Measurements from ENCODE around the gene SLC26A1. TPM values are rescaled to one million over a fixed set of nuclear protein-coding genes. Genes with fewer than 3 reads are reported as not detected.

SLC26A1 gene
- total and polyA plus RNA-seq, 2 donors, result 0.14 to 0.41 TPM

DNA sequence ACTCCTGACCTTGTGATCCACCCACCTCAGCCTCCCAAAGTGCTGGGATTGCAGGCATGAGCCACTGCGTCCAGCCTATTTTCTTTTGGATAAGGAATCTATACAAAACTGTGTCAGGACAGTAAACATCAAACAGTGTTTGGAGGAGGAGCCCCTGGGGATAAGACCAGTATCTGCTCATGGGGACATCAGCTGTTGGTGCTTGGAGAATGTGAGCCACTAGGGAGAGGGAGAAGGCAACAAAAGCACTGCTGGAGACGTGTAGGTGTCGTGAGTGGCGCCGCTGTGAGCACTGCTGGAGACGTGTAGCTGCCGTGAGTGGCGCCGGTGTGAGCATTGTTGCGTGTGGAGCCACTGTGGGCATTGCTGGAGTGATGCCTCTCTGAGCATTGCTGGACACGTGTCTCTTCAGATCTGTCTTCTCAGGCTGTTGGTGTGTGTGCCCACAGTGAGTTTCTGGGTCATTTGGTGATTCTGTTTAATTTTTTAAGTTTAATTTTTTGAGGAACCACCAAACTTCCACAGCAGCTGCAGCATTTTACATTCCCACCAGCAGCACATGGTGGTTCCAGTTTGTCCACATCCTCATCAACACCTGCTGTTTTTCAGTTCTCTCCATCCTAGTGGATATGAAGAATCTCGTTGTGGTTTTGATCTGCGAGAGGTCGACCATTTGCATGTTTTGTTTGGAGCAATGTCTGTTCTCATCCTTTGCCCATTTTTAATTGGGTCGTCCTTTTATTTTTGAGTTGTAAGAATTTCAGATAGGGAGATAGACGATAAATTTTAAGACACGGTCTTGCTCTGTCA, 38.8 kb downstream of the SLC26A1 start:
- no peak overlapping the region for H3K4me3 ChIP-seq (ENCODE audit: low read length in 2 of 2)
- no peaks in the 10 kb centered on the region for H3K4me1 ChIP-seq (ENCODE audit: control insufficient read depth in 2 of 2, insufficient read depth in 2 of 2, low read length in 2 of 2)
- no peak for DNase-seq (ENCODE audit: low read depth in 6 of 9, low spot score in 9 of 9)
- 95% methylated on average over 17 of the region's 17 CpGs for WGBS
- no peaks in the 10 kb centered on the region for H3K9me3 ChIP-seq (ENCODE audit: control insufficient read depth in 2 of 2, insufficient read depth in 1 of 2, low read length in 1 of 2)
- no peak overlapping the region for H3K27ac ChIP-seq (ENCODE audit: low read depth in 1 of 2, low read length in 1 of 2)
- H3K27me3 ChIP-seq (ENCODE audit: control insufficient read depth in 2 of 2, insufficient read depth in 1 of 2, low read length in 1 of 2), result no peaks in the 10 kb centered on the region
- H3K36me3 ChIP-seq (ENCODE audit: control insufficient read depth in 2 of 2, insufficient read depth in 2 of 2, low read length in 1 of 2), result peaks cover 12 to 43% of the 10 kb centered on the region in 2 donors

DNA sequence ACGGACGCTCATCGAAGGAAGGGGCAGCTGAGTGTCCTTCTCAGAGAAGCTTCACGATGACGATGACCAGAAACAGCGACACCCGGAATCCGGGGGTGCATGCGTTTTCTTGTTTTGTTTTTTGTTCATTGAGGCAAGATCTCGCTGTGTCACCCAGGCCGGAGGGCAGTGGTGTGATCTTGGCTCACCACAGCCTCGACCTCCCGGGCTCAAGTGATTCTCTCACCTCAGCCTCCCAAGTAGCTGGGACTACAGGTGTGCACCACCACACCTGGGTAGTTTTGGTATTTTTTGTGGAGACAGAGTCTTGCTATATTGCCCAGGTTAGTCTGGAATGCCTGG, 39.7 kb downstream of the SLC26A1 start:
- Histone ChIP-seq H3K4me1 (ENCODE audit: control insufficient read depth in 2 of 2, insufficient read depth in 2 of 2, low read length in 2 of 2) (no peaks in the 10 kb centered on the region), H3K9me3 (ENCODE audit: control insufficient read depth in 2 of 2, insufficient read depth in 1 of 2, low read length in 1 of 2) (no peaks in the 10 kb centered on the region), H3K27me3 (ENCODE audit: control insufficient read depth in 2 of 2, insufficient read depth in 1 of 2, low read length in 1 of 2) (no peaks in the 10 kb centered on the region), H3K4me3 (ENCODE audit: low read length in 2 of 2) (no peak overlapping the region), H3K36me3 (ENCODE audit: control insufficient read depth in 2 of 2, insufficient read depth in 2 of 2, low read length in 1 of 2) (peaks cover 12 to 34% of the 10 kb centered on the region in 2 donors), H3K27ac (ENCODE audit: low read depth in 1 of 2, low read length in 1 of 2) (no peak overlapping the region)
- WGBS, result over 99% methylated on average over 13 of the region's 13 CpGs
- no peak for DNase-seq (ENCODE audit: low read depth in 6 of 9, low spot score in 9 of 9)

DNA sequence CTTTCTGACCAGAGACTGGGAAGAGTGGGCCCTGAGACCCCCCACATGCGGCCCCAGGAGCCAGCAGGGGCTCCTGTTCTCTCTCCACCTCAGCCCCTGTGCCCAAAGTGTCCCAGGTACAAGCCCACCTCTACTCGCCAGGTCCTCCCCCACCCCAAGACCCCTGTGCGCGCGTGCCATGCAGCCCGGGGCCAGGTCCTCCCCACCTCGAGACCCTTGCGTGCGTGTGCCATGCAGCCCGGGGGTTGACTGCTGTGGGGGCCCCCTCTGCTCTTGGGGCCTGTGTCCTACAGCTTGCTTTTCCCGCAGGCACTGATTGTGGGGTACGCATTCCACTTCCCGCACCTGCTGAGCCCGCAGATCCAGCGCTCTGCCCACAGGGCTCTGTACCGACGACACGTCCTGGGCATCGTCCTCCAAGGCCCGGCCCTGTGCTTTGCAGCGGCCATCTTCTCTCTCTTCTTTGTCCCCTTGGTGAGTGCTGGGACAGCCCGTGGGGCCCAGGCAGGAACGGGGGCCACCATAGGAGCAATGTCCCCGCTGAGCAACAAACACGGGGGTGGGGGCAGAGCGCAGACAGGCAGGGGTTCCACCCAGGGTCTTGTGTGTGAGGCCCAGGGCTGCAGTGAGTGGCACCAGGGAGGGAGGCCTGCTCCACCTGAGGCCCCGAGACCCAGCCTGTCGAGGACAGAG, 40.2 kb downstream of the SLC26A1 start:
- Histone ChIP-seq H3K4me1 (ENCODE audit: control insufficient read depth in 2 of 2, insufficient read depth in 2 of 2, low read length in 2 of 2) (no peaks in the 10 kb centered on the region), H3K9me3 (ENCODE audit: control insufficient read depth in 2 of 2, insufficient read depth in 1 of 2, low read length in 1 of 2) (no peaks in the 10 kb centered on the region), H3K27me3 (ENCODE audit: control insufficient read depth in 2 of 2, insufficient read depth in 1 of 2, low read length in 1 of 2) (no peaks in the 10 kb centered on the region), H3K36me3 (ENCODE audit: control insufficient read depth in 2 of 2, insufficient read depth in 2 of 2, low read length in 1 of 2) (peaks cover 12 to 31% of the 10 kb centered on the region in 2 donors), H3K27ac (ENCODE audit: low read depth in 1 of 2, low read length in 1 of 2) (no peak overlapping the region), H3K4me3 (ENCODE audit: low read length in 2 of 2) (no peak overlapping the region)
- no peak for DNase-seq (ENCODE audit: low read depth in 6 of 9, low spot score in 9 of 9)
- WGBS, result 95% methylated on average over 28 of the region's 28 CpGs

DNA sequence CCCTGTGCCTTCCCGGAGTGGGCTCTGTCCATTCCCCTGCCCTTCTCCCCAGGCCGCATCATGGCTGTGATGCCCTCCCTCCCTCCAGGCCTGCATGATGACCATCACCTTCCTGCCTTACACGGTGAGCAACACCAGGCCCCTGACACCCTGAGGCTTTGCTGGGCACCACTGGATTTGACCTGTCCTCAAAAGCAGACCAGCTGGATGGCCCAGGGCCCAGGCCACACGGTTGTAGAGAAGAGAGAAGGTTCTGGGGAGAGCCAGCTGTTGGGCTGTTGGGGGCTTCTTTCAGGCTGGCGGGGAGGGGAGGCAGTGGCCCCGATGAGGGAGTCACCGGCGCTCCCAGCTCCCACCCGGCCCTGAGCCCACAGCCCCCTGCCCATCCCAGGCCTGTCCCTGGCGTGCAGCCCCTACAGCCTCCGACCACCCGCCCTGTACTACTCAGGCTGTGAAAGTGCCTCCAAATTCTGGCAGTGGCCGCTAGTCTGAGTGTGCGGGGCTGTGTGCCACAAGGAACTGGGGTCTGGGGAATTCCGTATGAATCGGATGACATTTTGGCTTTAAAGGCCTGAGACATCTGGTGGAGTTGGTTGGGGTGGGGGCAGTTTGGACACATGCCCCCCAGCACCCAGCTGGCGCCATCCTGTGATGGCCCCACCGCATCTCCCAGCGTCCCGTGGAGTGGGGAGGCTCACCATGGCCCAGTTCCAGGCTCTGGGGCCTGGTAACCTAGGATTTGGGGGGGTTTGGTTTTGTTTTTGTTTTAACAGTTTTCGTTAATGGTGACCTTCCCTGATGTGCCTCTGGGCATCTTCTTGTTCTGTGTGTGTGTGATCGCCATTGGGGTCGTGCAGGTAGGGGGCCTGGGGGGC, 41.4 kb downstream of the SLC26A1 start:
- Histone ChIP-seq H3K27me3 (ENCODE audit: control insufficient read depth in 2 of 2, insufficient read depth in 1 of 2, low read length in 1 of 2) (no peaks in the 10 kb centered on the region), H3K4me1 (ENCODE audit: control insufficient read depth in 2 of 2, insufficient read depth in 2 of 2, low read length in 2 of 2) (no peaks in the 10 kb centered on the region), H3K27ac (ENCODE audit: low read depth in 1 of 2, low read length in 1 of 2) (no peak overlapping the region), H3K36me3 (ENCODE audit: control insufficient read depth in 2 of 2, insufficient read depth in 2 of 2, low read length in 1 of 2) (peaks cover 12 to 21% of the 10 kb centered on the region in 2 donors), H3K4me3 (ENCODE audit: low read length in 2 of 2) (no peak overlapping the region), H3K9me3 (ENCODE audit: control insufficient read depth in 2 of 2, insufficient read depth in 1 of 2, low read length in 1 of 2) (no peaks in the 10 kb centered on the region)
- WGBS, result 95% methylated on average over 23 of the region's 23 CpGs
- no peak for DNase-seq (ENCODE audit: low read depth in 6 of 9, low spot score in 9 of 9)

DNA sequence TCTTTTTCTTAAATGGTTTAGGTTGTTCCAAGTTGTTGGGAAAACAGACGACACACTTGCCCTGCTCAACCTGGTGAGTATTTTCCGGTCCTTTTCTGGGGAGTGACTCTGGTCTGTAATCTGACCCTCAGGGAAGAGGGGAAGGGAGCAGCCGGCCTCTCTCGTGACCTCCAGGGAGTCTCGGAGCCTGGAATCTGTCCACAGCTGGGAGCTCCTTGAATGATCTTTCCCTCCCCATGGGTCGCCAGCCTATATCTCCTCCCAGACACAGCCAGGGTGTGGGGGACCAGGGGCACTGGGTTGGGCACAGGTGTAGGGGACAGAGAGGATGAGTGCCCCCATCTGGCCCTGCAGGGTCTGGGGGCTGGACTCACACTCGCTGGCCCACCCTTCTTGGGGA, 42.0 kb downstream of the SLC26A1 start:
- no peaks in the 10 kb centered on the region for H3K4me1 ChIP-seq (ENCODE audit: control insufficient read depth in 2 of 2, insufficient read depth in 2 of 2, low read length in 2 of 2)
- H3K27me3 ChIP-seq (ENCODE audit: control insufficient read depth in 2 of 2, insufficient read depth in 1 of 2, low read length in 1 of 2), result peaks cover 0 to 5% of the 10 kb centered on the region in 2 donors
- H3K36me3 ChIP-seq (ENCODE audit: control insufficient read depth in 2 of 2, insufficient read depth in 2 of 2, low read length in 1 of 2), result peaks cover 12 to 21% of the 10 kb centered on the region in 2 donors
- no peaks in the 10 kb centered on the region for H3K9me3 ChIP-seq (ENCODE audit: control insufficient read depth in 2 of 2, insufficient read depth in 1 of 2, low read length in 1 of 2)
- no peak overlapping the region for H3K27ac ChIP-seq (ENCODE audit: low read depth in 1 of 2, low read length in 1 of 2)
- no peak overlapping the region for H3K4me3 ChIP-seq (ENCODE audit: low read length in 2 of 2)
- 95% methylated on average over 7 of the region's 7 CpGs for WGBS
- DNase-seq (ENCODE audit: low read depth in 6 of 9, low spot score in 9 of 9), result no peak

DNA sequence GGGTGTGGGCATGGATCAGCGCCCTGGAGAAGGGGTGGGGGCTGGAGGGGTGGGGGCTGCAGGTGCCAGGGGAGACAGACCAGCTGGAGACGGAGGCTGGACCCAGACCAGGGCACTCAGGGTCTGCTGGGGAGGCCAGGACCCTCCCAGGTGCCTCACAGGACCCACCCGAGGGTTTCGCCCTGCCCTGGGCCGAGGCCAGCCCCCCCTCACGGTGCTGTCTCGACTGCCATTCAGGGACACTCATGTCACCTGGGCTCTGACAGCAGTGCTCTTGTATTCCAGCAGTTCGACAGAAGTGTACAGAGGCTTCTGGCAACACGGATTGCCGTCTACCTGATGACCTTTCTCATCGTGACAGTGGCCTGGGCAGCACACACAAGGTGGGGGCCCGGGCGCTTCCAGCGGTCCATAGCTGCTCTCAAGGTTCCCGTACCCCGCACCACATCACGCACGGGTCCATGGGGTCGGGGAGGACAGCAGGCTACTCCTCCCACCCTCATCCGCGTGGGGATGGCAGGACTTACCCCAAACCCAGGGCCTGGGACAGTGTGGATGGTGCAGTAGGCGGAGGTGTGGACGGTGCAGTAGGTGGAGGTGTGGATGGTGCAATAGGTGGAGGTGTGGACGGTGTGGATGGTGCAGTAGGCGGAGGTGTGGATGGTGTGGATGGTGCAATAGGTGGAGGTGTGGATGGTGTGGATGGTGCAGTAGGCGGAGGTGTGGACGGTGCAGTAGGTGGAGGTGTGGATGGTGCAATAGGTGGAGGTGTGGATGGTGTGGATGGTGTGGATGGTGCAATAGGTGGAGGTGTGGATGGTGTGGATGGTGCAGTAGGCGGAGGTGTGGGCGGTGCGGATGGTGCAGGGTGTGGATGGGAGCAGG, 42.8 kb downstream of the SLC26A1 start:
- no peak for DNase-seq (ENCODE audit: low read depth in 6 of 9, low spot score in 9 of 9)
- 95% methylated on average over 30 of the region's 30 CpGs for WGBS
- H3K4me3 ChIP-seq (ENCODE audit: low read length in 2 of 2), result no peak overlapping the region
- H3K4me1 ChIP-seq (ENCODE audit: control insufficient read depth in 2 of 2, insufficient read depth in 2 of 2, low read length in 2 of 2), result no peaks in the 10 kb centered on the region
- no peak overlapping the region for H3K27ac ChIP-seq (ENCODE audit: low read depth in 1 of 2, low read length in 1 of 2)
- peaks cover 0 to 13% of the 10 kb centered on the region in 2 donors for H3K27me3 ChIP-seq (ENCODE audit: control insufficient read depth in 2 of 2, insufficient read depth in 1 of 2, low read length in 1 of 2)
- peaks cover 12 to 21% of the 10 kb centered on the region in 2 donors for H3K36me3 ChIP-seq (ENCODE audit: control insufficient read depth in 2 of 2, insufficient read depth in 2 of 2, low read length in 1 of 2)
- H3K9me3 ChIP-seq (ENCODE audit: control insufficient read depth in 2 of 2, insufficient read depth in 1 of 2, low read length in 1 of 2), result no peaks in the 10 kb centered on the region

DNA sequence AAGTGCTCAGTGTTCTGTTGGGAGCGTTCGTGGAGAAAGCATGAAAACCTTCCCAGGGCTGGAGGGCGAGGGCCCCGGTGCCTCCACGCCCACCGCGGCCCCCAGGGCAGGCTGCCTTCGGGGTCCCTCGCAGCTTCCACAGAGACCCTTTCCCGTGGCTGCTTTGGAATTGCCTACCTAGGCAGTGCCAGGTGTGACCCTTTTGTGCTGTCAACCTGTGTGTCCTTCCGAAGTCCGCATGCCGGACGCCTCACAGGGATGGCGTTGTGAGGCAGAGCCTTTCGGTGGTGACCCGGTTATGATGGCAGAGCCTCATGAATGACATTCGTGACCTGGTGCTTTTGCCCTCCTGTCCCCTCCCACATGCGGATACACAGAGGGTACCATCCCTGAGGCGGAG, 43.5 kb downstream of the SLC26A1 start:
- no peak overlapping the region for H3K27ac ChIP-seq (ENCODE audit: low read depth in 1 of 2, low read length in 1 of 2)
- 95% methylated on average over 20 of the region's 20 CpGs for WGBS
- H3K4me3 ChIP-seq (ENCODE audit: low read length in 2 of 2), result no peak overlapping the region
- peaks cover 0 to 18% of the 10 kb centered on the region in 2 donors for H3K27me3 ChIP-seq (ENCODE audit: control insufficient read depth in 2 of 2, insufficient read depth in 1 of 2, low read length in 1 of 2)
- H3K36me3 ChIP-seq (ENCODE audit: control insufficient read depth in 2 of 2, insufficient read depth in 2 of 2, low read length in 1 of 2), result peaks cover 9 to 21% of the 10 kb centered on the region in 2 donors
- no peak for DNase-seq (ENCODE audit: low read depth in 6 of 9, low spot score in 9 of 9)
- H3K9me3 ChIP-seq (ENCODE audit: control insufficient read depth in 2 of 2, insufficient read depth in 1 of 2, low read length in 1 of 2), result no peaks in the 10 kb centered on the region
- H3K4me1 ChIP-seq (ENCODE audit: control insufficient read depth in 2 of 2, insufficient read depth in 2 of 2, low read length in 2 of 2), result no peaks in the 10 kb centered on the region

DNA sequence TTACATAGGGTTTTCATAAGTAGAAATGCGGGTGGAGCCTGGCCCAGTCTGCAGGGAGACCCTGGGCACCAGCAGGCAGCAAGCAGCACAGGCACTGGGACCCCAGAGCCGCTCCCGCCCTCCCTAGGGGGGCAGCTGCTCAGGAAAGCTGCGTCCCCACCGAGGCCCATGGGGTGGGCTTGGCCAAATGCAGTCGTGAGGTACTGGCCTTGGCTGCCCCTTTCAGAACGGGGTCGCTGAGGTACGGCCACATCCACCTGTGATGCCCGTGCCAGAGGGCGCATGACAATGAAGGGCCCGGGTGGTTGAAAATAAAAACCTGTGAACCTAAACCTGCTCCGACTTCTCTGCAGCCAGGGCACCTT, 44.3 kb downstream of the SLC26A1 start:
- Histone ChIP-seq H3K4me1 (ENCODE audit: control insufficient read depth in 2 of 2, insufficient read depth in 2 of 2, low read length in 2 of 2) (no peaks in the 10 kb centered on the region), H3K36me3 (ENCODE audit: control insufficient read depth in 2 of 2, insufficient read depth in 2 of 2, low read length in 1 of 2) (peaks cover 6 to 21% of the 10 kb centered on the region in 2 donors), H3K4me3 (ENCODE audit: low read length in 2 of 2) (no peak overlapping the region), H3K27me3 (ENCODE audit: control insufficient read depth in 2 of 2, insufficient read depth in 1 of 2, low read length in 1 of 2) (peaks cover 0 to 18% of the 10 kb centered on the region in 2 donors), H3K27ac (ENCODE audit: low read depth in 1 of 2, low read length in 1 of 2) (no peak overlapping the region), H3K9me3 (ENCODE audit: control insufficient read depth in 2 of 2, insufficient read depth in 1 of 2, low read length in 1 of 2) (no peaks in the 10 kb centered on the region)
- 92% methylated on average over 13 of the region's 13 CpGs for WGBS
- no peak for DNase-seq (ENCODE audit: low read depth in 6 of 9, low spot score in 9 of 9)
